Neural crest cell (in vitro differentiated cells): ENCODE measurements around the gene ESCO1. TPM values are rescaled to one million over a fixed set of nuclear protein-coding genes. Genes with fewer than 3 reads are reported as not detected.
"Not testable (repeated sequence)": the region's sequence is repeated elsewhere in the genome, so short reads cannot be mapped to it uniquely, and the experiment has no call there.

Experiments used
- DNase-seq: peaks from one replicate; pipeline ENCODE4 v3.0.0; 2021; ENCODE audit warnings: low read depth, mixed read lengths, low spot score
- H3K27ac Mint-ChIP-seq: one replicate; pipeline ENCODE4 v1.8.0; 2021; ENCODE audit warnings: mild to moderate bottlenecking, mixed read lengths; ENCODE audit not compliant: unreplicated experiment
- H3K27me3 Mint-ChIP-seq: 2 replicates; pipeline ENCODE4 v1.8.0; 2021; ENCODE audit warnings: low read depth, mild to moderate bottlenecking, mixed read lengths
- H3K36me3 Mint-ChIP-seq: 2 replicates; pipeline ENCODE4 v1.8.0; 2021; ENCODE audit warnings: low read depth, mild to moderate bottlenecking, mixed read lengths
- H3K4me1 Mint-ChIP-seq: 2 replicates; pipeline ENCODE4 v1.8.0; 2021; ENCODE audit warnings: mixed read lengths
- H3K4me3 Mint-ChIP-seq: one replicate; pipeline ENCODE4 v1.8.0; 2021; ENCODE audit warnings: mild to moderate bottlenecking, mixed read lengths
- H3K9me3 Mint-ChIP-seq: 2 replicates; pipeline ENCODE4 v1.8.0; 2021; ENCODE audit warnings: mixed read lengths
- CTCF ChIP-seq: fragments of 200-600 bp; sonication (generic); conservative IDR thresholded peaks from 2 replicates; pipeline ENCODE4 v1.5.0; 2021; ENCODE audit warnings: antibody characterized with exemption, mild to moderate bottlenecking
- total RNA-seq: library from RNA; stranded (reverse); gene quantifications from 2 replicates; pipeline ENCODE4 v1.2.1, GENCODE V29; 2021

Gene ESCO1
- total RNA-seq, 1 donor from 2014 or later: 15.7 TPM

- Mint-ChIP-seq H3K36me3 (peaks cover 16% of the 10 kb centered on the region), H3K9me3 (no peaks in the 10 kb centered on the region), H3K27me3 (no peaks in the 10 kb centered on the region), H3K4me1 (no peaks in the 10 kb centered on the region), H3K4me3 (no peak overlapping the region), H3K27ac (no peak overlapping the region)
- no peak for DNase-seq
- peak; percentile 20 for TF ChIP-seq CTCF
Measured at GRCh38 chr18:21632393-21632792, 31.9 kb upstream of the ESCO1 start.

- no peak for TF ChIP-seq CTCF
- H3K9me3 Mint-ChIP-seq: no peaks in the 10 kb centered on the region
- peaks cover 21% of the 10 kb centered on the region for H3K36me3 Mint-ChIP-seq
- no peak for DNase-seq
- H3K4me1 Mint-ChIP-seq: no peaks in the 10 kb centered on the region
- H3K4me3 Mint-ChIP-seq: no peak overlapping the region
- H3K27ac Mint-ChIP-seq: no peak overlapping the region
- H3K27me3 Mint-ChIP-seq: no peaks in the 10 kb centered on the region
Measured at GRCh38 chr18:21629089-21629832, 28.8 kb upstream of the ESCO1 start.

GRCh38 chr18:21621640-21622039, 21.1 kb upstream of the ESCO1 start:
- Mint-ChIP-seq H3K36me3 (peaks cover 27% of the 10 kb centered on the region), H3K4me1 (peaks cover 10% of the 10 kb centered on the region)
- H3K27me3 Mint-ChIP-seq, DNase-seq, H3K9me3 Mint-ChIP-seq, H3K4me3 Mint-ChIP-seq, H3K27ac Mint-ChIP-seq: not testable (repeated sequence)

GRCh38 chr18:21612125-21613039, 11.9 kb upstream of the ESCO1 start, which contains the start of gene SNRPD1:
SNRPD1 (plus strand) TSS chr18:21612314; CDS start chr18:21612430, 116 bp downstream.
- peaks cover 35% of the 10 kb centered on the region for H3K4me1 Mint-ChIP-seq
- peak; percentile 95 for TF ChIP-seq CTCF

GRCh38 chr18:21611401-21612124, 11.1 kb upstream of the ESCO1 start:
- Mint-ChIP-seq H3K4me3 (peak overlapping the region; percentile 96), H3K36me3 (peaks cover 15% of the 10 kb centered on the region), H3K4me1 (peaks cover 30% of the 10 kb centered on the region), H3K27ac (peak overlapping the region; percentile 100)
- H3K27me3 Mint-ChIP-seq, DNase-seq, H3K9me3 Mint-ChIP-seq: not testable (repeated sequence)

More at GRCh38 chr18:21612125-21613039, 11.9 kb upstream of the ESCO1 start, which contains the start of gene SNRPD1:
- H3K4me3 Mint-ChIP-seq: peak within 1 kb of the TSS; percentile 96
- H3K9me3 Mint-ChIP-seq: peaks cover 6% of the 10 kb centered on the region
- peak within 1 kb of the TSS; percentile 100 for H3K27ac Mint-ChIP-seq
- DNase-seq: peak; percentile 94
- no peaks in the 10 kb centered on the region for H3K27me3 Mint-ChIP-seq
- H3K36me3 Mint-ChIP-seq: peaks cover 20% of the 10 kb centered on the region

GRCh38 chr18:21605213-21605612, 4.7 kb upstream of the ESCO1 start:
- no peaks in the 10 kb centered on the region for H3K36me3 Mint-ChIP-seq
- no peak overlapping the region for H3K27ac Mint-ChIP-seq
- no peaks in the 10 kb centered on the region for H3K9me3 Mint-ChIP-seq
- H3K27me3 Mint-ChIP-seq: no peaks in the 10 kb centered on the region
- no peak overlapping the region for H3K4me3 Mint-ChIP-seq
- no peaks in the 10 kb centered on the region for H3K4me1 Mint-ChIP-seq
- DNase-seq: no peak
- no peak for TF ChIP-seq CTCF
